Fibroblast of skin of right biceps (primary cell): ENCODE measurements around the gene RWDD4.
"Not testable (repeated sequence)": the region's sequence is repeated elsewhere in the genome, so short reads cannot be mapped to it uniquely, and the experiment has no call there.

Experiments
- DNase-seq: peaks from one replicate; pipeline ENCODE4 v3.0.0-alpha.2; 2013

RWDD4 gene

GRCh38 chr4:183635321-183635720 is 23.7 kb downstream of the RWDD4 start:
- no peak for DNase-seq

- no peak for DNase-seq
Measured at GRCh38 chr4:183633476-183634400, 25.2 kb downstream of the RWDD4 start.

- no peak for DNase-seq
Measured at GRCh38 chr4:183632689-183633088, 26.3 kb downstream of the RWDD4 start.

GRCh38 chr4:183631577-183632198 is 27.3 kb downstream of the RWDD4 start:
- DNase-seq: no peak

GRCh38 chr4:183627979-183628588 is 30.9 kb downstream of the RWDD4 start:
- no peak for DNase-seq

- not testable (repeated sequence) for DNase-seq
Measured at GRCh38 chr4:183627286-183627685, 31.7 kb downstream of the RWDD4 start.

- DNase-seq: no peak
Measured at GRCh38 chr4:183626168-183626567, 32.8 kb downstream of the RWDD4 start.

- DNase-seq: no peak
Measured at GRCh38 chr4:183624548-183624947, 34.4 kb downstream of the RWDD4 start.

GRCh38 chr4:183621875-183622274 is 37.1 kb downstream of the RWDD4 start:
- no peak for DNase-seq

- no peak for DNase-seq
Measured at GRCh38 chr4:183620421-183620820, 38.6 kb downstream of the RWDD4 start.

GRCh38 chr4:183618681-183619080 is 40.3 kb downstream of the RWDD4 start:
- no peak for DNase-seq

- DNase-seq: no peak
Measured at GRCh38 chr4:183617075-183617474, 41.9 kb downstream of the RWDD4 start.

- DNase-seq: no peak
Measured at GRCh38 chr4:183612329-183613250, 46.4 kb downstream of the RWDD4 start.

GRCh38 chr4:183611210-183611830 is 47.7 kb downstream of the RWDD4 start:
- DNase-seq: no peak

- peak; percentile 30 for DNase-seq
Measured at GRCh38 chr4:183610613-183611012, 48.4 kb downstream of the RWDD4 start.

GRCh38 chr4:183610033-183610432 is 49.0 kb downstream of the RWDD4 start:
- DNase-seq: peak; percentile 66

- DNase-seq: no peak
Measured at GRCh38 chr4:183609151-183609550, 49.8 kb downstream of the RWDD4 start.

GRCh38 chr4:183607894-183608293 is 51.1 kb downstream of the RWDD4 start:
- DNase-seq: no peak

- peak; percentile 22 for DNase-seq
Measured at GRCh38 chr4:183602557-183603027, 56.4 kb downstream of the RWDD4 start.

- no peak for DNase-seq
Measured at GRCh38 chr4:183601381-183601780, 57.6 kb downstream of the RWDD4 start.

GRCh38 chr4:183600189-183600685 is 58.7 kb downstream of the RWDD4 start:
- DNase-seq: no peak

- DNase-seq: no peak
Measured at GRCh38 chr4:183599690-183600089, 59.3 kb downstream of the RWDD4 start.
